IMR-90 (cell line): ENCODE measurements around the gene AREL1. TPM values are rescaled to one million over a fixed set of nuclear protein-coding genes. Genes with fewer than 3 reads are reported as not detected.

Source experiments
- ATAC-seq: fragments of 200-7000 bp; cut with Tn5 transposase; 2 replicates; pipeline ENCODE4 v1.9.1; 2020; ENCODE audit warnings: low read depth, mild to moderate bottlenecking, moderate library complexity
- BruUV-seq: library from RNA; stranded (reverse); fragments of 400-500 nt; replicated peaks from 2 replicates; lab custom pipeline; 2021; lab: Mats Ljungman, UMichigan
- CTCF ChIA-PET: fragments of 300-600 bp; formaldehyde crosslinking; extraction: SDS; loops from one replicate; lab custom pipeline; 2021; ENCODE audit warnings: antibody characterized with exemption; lab: Yijun Ruan, JAX
- POLR2A ChIA-PET: fragments of 300-600 bp; sonication (Branson Sonifier 250); formaldehyde crosslinking; loops from one replicate; lab custom pipeline; 2022; ENCODE audit warnings: antibody characterized with exemption; ENCODE audit not compliant: unreplicated experiment; lab: Charles Lee
- DNase-seq: peaks from one replicate; pipeline ENCODE4 v3.0.0; 2013
- H2AFZ ChIP-seq: replicated peaks from 2 replicates; pipeline ENCODE3; 2013; ENCODE audit warnings: low read length, mild to moderate bottlenecking; ENCODE audit not compliant: poor library complexity
- H2AK5ac ChIP-seq: 2 replicates; pipeline ENCODE4 v1.6.1; 2013; ENCODE audit warnings: low read depth, low read length, inconsistent platforms
- H2AK9ac ChIP-seq: replicated peaks from 2 replicates; pipeline ENCODE3; 2013; ENCODE audit warnings: mild to moderate bottlenecking, low read depth, low read length, moderate library complexity; ENCODE audit not compliant: poor library complexity
- H2BK120ac ChIP-seq: 2 replicates; pipeline ENCODE4 v1.6.1; 2013; ENCODE audit warnings: low read depth, low read length, inconsistent platforms
- H2BK15ac ChIP-seq: 3 replicates; pipeline ENCODE4 v1.6.1; 2013; ENCODE audit warnings: low read depth, low read length, inconsistent platforms
- H2BK20ac ChIP-seq: 2 replicates; pipeline ENCODE4 v1.6.1; 2013; ENCODE audit warnings: low read depth, mild to moderate bottlenecking, inconsistent platforms, low read length, moderate library complexity
- H2BK5ac ChIP-seq: 2 replicates; pipeline ENCODE4 v1.6.1; 2013; ENCODE audit warnings: mild to moderate bottlenecking, low read depth, low read length, inconsistent platforms; ENCODE audit not compliant: poor library complexity, severe bottlenecking
- H3K14ac ChIP-seq: replicated peaks from 2 replicates; pipeline ENCODE4 v1.6.1; 2013; ENCODE audit warnings: low read depth, low read length, inconsistent platforms
- H3K18ac ChIP-seq: 2 replicates; pipeline ENCODE4 v1.6.1; 2013; ENCODE audit warnings: low read depth, low read length, control low read depth
- H3K23ac ChIP-seq: 2 replicates; pipeline ENCODE4 v1.6.1; 2013; ENCODE audit warnings: low read depth, low read length, inconsistent platforms
- H3K27ac ChIP-seq: 2 replicates; pipeline ENCODE4 v1.5.1; 2013; ENCODE audit warnings: mild to moderate bottlenecking, control low read depth, low read length; ENCODE audit not compliant: insufficient read depth
- H3K27me3 ChIP-seq: 2 replicates; pipeline ENCODE4 v1.6.1; 2013; ENCODE audit warnings: low read length; ENCODE audit not compliant: control insufficient read depth, insufficient read depth
- H3K36me3 ChIP-seq: 2 replicates; pipeline ENCODE4 v1.6.1; 2013; ENCODE audit warnings: low read length, mixed read lengths; ENCODE audit not compliant: control insufficient read depth, insufficient read depth
- H3K4ac ChIP-seq: 2 replicates; pipeline ENCODE4 v1.6.1; 2013; ENCODE audit warnings: low read depth, low read length, inconsistent platforms
- H3K4me1 ChIP-seq: 2 replicates; pipeline ENCODE4 v1.6.1; 2013; ENCODE audit warnings: low read length, mixed read lengths; ENCODE audit not compliant: control insufficient read depth, insufficient read depth
- H3K4me2 ChIP-seq: 2 replicates; pipeline ENCODE4 v1.6.1; 2013; ENCODE audit warnings: low read depth, mild to moderate bottlenecking, control low read depth, low read length, moderate library complexity
- H3K4me3 ChIP-seq: 2 replicates; pipeline ENCODE4 v1.5.1; 2013; ENCODE audit warnings: low read depth, mild to moderate bottlenecking, control low read depth, low read length, moderate library complexity; ENCODE audit not compliant: insufficient read depth
- H3K56ac ChIP-seq: 2 replicates; pipeline ENCODE4 v1.6.1; 2013; ENCODE audit warnings: low read length, inconsistent platforms; ENCODE audit not compliant: insufficient read depth; ENCODE audit errors: extremely low read depth
- H3K79me1 ChIP-seq, 2 experiments: 2 replicates each; pipeline ENCODE4 v1.6.1; 2013; ENCODE audit warnings: low read length in 2 of 2, inconsistent platforms in 1 of 2, low read depth in 1 of 2
- H3K9ac ChIP-seq: 2 replicates; pipeline ENCODE4 v1.6.1; 2013; ENCODE audit warnings: low read depth, low read length, control low read depth
- H3K9me1 ChIP-seq: 2 replicates; pipeline ENCODE4 v1.6.1; 2013; ENCODE audit warnings: low read length, inconsistent platforms; ENCODE audit not compliant: insufficient read depth
- H3K9me3 ChIP-seq: 2 replicates; pipeline ENCODE4 v1.6.1; 2013; ENCODE audit warnings: low read length; ENCODE audit not compliant: control insufficient read depth, insufficient read depth
- H4K20me1 ChIP-seq: 2 replicates; pipeline ENCODE4 v1.6.1; 2013; ENCODE audit warnings: low read length, inconsistent platforms; ENCODE audit not compliant: insufficient read depth
- H4K5ac ChIP-seq: 2 replicates; pipeline ENCODE4 v1.6.1; 2013; ENCODE audit warnings: mild to moderate bottlenecking, low read depth, low read length, control low read depth
- H4K8ac ChIP-seq, 2 experiments: 2 replicates each; pipeline ENCODE4 v1.6.1; 2013; ENCODE audit warnings: low read depth in 2 of 2, low read length in 2 of 2, control low read depth in 1 of 2, inconsistent platforms in 1 of 2
- H4K91ac ChIP-seq: 2 replicates; pipeline ENCODE4 v1.6.1; 2013; ENCODE audit warnings: low read depth, low read length, inconsistent platforms; ENCODE audit not compliant: insufficient read depth
- MAZ ChIP-seq: IDR thresholded peaks from 2 replicates; pipeline ENCODE4 v1.6.1; 2012; ENCODE audit warnings: low read depth, mild to moderate bottlenecking, low read length, improper control_type of control experiment, moderate library complexity, borderline replicate concordance
- NFE2L2 ChIP-seq: fragments of 150-350 bp; IDR thresholded peaks from 2 replicates; pipeline ENCODE4 v1.6.1; 2016; ENCODE audit warnings: low read depth, mild to moderate bottlenecking, low read length
- RAD21 ChIP-seq: IDR thresholded peaks from 2 replicates; pipeline ENCODE4 v1.6.1; 2012; ENCODE audit warnings: low read length, improper control_type of control experiment
- RCOR1 ChIP-seq: IDR thresholded peaks from 2 replicates; pipeline ENCODE4 v1.6.1; 2012; ENCODE audit warnings: mild to moderate bottlenecking, low read length, improper control_type of control experiment; ENCODE audit not compliant: insufficient replicate concordance
- WGBS, 2 experiments: methylation state at CpG; one replicate each; pipeline versions ENCODE4 v1.1.5 to v1.1.7; 2013; ENCODE audit warnings: missing lambda C conversion rate in 2 of 2; ENCODE audit not compliant: insufficient read length in 1 of 2; ENCODE audit errors: extremely low coverage in 2 of 2; 5-methylcytosine and 5-hydroxymethylcytosine counted together
- dilution Hi-C: fragments of 300-500 bp; cut with HindIII; formaldehyde crosslinking; loops from one replicate; pipeline ENCODE4 v1.14.3; 2018; ENCODE audit warnings: low sequenced_read_pairs; ENCODE audit not compliant: unreplicated experiment
- in situ Hi-C: fragments of 300-500 bp; cut with MboI; formaldehyde crosslinking; loops from 3 replicates; pipeline ENCODE4 v1.14.3; 2019; ENCODE audit warnings: low sequenced_read_pairs, inconsistent platforms, mixed read lengths
- intact Hi-C: fragments of 100-400 bp; cut with micrococcal nuclease; formaldehyde crosslinking; loops from 2 replicates; pipeline ENCODE4 v1.10.0; 2022
- polyA plus RNA-seq, 3 experiments: library from polyadenylated mRNA; depleted of rRNA; stranded (reverse); fragments of >200 nt; gene quantifications; 2 replicates each; pipeline ENCODE4 v1.2.3, GENCODE V29; 2012; ENCODE audit warnings: low replicate concordance in 1 of 3
- total RNA-seq: library from RNA; depleted of rRNA; stranded (reverse); fragments of >200 nt; gene quantifications from 2 replicates; pipeline ENCODE4 v1.2.3, GENCODE V29; 2012
- TF ChIP-seq, protein P1 (sequence below): conservative IDR thresholded peaks from 2 replicates; pipeline ENCODE4 v1.5.1; 2012; ENCODE audit warnings: mild to moderate bottlenecking, low read depth, low read length, improper control_type of control experiment

Gene AREL1
- total and polyA plus RNA-seq, 2 of the 4 experiments (the other 2 are of a cell fraction): 30.0 to 39.3 TPM

DNA sequence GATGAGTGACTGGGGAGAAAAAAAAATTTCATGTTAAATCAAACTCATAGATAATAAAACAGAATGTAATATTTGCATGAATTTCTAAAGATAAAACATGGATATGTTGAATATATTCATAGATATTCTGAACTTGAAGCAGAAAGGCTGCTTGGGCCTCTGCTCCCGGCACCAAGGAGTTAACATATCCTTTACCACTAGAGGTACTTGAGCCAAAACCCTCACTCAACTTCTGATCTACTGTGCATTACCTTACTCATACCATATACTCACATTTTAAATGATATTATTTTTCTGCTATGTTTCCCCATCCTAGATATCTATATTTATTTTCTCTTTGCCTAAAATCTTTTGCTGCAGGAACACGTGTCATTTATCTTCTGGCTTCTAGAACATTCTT lies 14.9 kb downstream of the AREL1 start:
- Histone ChIP-seq H4K20me1 (peaks cover 32% of the 10 kb centered on the region; the same call in 1 of the 2 replicates), H3K27ac (no peak overlapping the region), H3K18ac (no peak overlapping the region), H3K4me3 (no peak overlapping the region), H3K4ac (peak overlapping the region; percentile 46; the same call in 1 of the 2 replicates), H4K8ac (no peak overlapping the region), H3K23ac (peak overlapping the region; percentile 64; the same call in 1 of the 2 replicates), H2AFZ (no peak overlapping the region), H3K79me1 (peaks cover 46 to 73% of the 10 kb centered on the region in 2 experiments), H2BK15ac (no peak overlapping the region), H2BK20ac (0 out of 2 replicates have a peak overlapping the region, but pooled peaks have one; percentile 29), H3K56ac (no peak overlapping the region), H4K91ac (no peak overlapping the region), H2AK5ac (no peak overlapping the region), H3K4me2 (peak overlapping the region; percentile 24; the same call in 1 of the 2 replicates), H3K27me3 (no peaks in the 10 kb centered on the region), H3K9ac (no peak overlapping the region), H3K9me3 (peaks cover 3% of the 10 kb centered on the region; the same call in 1 of the 2 replicates), H3K36me3 (no peaks in the 10 kb centered on the region), H3K14ac (0 out of 2 replicates have a peak overlapping the region, but pooled peaks have one; percentile 59), H2BK5ac (peak overlapping the region; percentile 86), H2AK9ac (no peak overlapping the region), H3K4me1 (peaks cover 11% of the 10 kb centered on the region), H3K9me1 (peaks cover 24% of the 10 kb centered on the region), H4K5ac (no peak overlapping the region), H2BK120ac (no peak overlapping the region)
- no TSS peak for BruUV-seq
- intact Hi-C loops (no loop called here), in situ Hi-C loops (no loop called here), dilution Hi-C loops (no loop called here)
- ATAC-seq (peak; percentile 32; the same call in 1 of the 2 replicates), DNase-seq (no peak)
- ChIA-PET CTCF (no interaction called here), POLR2A (no interaction called here)
- TF ChIP-seq MAZ: no peak
- no peak for TF ChIP-seq RCOR1
- TF ChIP-seq RAD21: no peak
- TF ChIP-seq NFE2L2: no peak
- TF ChIP-seq, protein P1, sequence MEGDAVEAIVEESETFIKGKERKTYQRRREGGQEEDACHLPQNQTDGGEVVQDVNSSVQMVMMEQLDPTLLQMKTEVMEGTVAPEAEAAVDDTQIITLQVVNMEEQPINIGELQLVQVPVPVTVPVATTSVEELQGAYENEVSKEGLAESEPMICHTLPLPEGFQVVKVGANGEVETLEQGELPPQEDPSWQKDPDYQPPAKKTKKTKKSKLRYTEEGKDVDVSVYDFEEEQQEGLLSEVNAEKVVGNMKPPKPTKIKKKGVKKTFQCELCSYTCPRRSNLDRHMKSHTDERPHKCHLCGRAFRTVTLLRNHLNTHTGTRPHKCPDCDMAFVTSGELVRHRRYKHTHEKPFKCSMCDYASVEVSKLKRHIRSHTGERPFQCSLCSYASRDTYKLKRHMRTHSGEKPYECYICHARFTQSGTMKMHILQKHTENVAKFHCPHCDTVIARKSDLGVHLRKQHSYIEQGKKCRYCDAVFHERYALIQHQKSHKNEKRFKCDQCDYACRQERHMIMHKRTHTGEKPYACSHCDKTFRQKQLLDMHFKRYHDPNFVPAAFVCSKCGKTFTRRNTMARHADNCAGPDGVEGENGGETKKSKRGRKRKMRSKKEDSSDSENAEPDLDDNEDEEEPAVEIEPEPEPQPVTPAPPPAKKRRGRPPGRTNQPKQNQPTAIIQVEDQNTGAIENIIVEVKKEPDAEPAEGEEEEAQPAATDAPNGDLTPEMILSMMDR: no peak
- no CpG with 5 or more reads among the region's 2 CpGs for WGBS, 2 experiments
